Stimulated activated CD4-positive, alpha-beta T cell treated with anti-CD3 and anti-CD28 coated beads, TNF-alpha, amount 100 ng/mL, for 24 hours (primary cell): ENCODE data around the gene ENKD1.

Experiments
- DNase-seq, 3 experiments: peaks; one replicate each; pipeline ENCODE4 v3.0.0-alpha.2; 2020; ENCODE audit warnings: low read depth in 3 of 3

Gene ENKD1

GRCh38 chr16:67651039-67651438 is 15.5 kb downstream of the ENKD1 start:
- no peak for DNase-seq

DNA sequence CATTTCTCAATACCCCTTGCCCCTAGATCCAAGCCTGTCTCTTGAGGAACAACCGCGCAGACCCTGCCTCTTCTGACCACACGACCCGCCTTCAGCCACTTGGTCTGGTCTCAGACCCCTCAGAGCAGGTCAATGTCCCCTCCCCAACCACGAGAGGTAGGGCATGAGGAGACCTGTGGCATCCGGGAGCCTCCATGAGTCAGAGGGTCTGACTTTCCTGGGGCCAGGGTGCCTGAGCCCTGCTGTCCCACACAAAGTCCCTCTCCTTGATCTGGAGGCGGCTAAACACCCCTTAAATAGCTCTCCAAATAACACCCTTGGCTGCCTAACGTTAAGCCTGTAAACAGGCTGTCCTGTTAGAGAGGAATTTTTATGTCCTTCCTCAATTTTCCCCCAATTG is 16.5 kb downstream of the ENKD1 start:
- DNase-seq = no peak

DNA sequence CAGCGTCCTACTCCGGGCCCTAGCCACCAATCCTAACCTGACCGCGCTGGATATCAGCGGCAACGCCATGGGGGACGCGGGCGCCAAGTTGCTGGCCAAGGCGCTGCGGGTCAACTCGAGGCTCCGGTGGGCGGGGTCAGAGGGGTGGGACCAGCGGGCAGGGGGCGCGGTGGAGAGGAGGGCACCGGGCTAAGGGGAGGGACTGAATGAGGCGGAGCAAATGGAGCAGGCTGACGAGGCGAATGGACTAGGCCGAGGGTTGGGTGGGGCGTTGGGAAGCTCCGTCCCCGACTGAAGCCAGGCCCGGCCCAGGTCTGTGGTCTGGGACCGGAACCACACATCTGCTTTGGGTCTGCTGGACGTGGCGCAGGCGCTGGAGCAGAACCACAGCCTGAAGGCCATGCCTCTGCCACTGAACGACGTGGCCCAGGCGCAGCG is 17.0 kb downstream of the ENKD1 start:
- DNase-seq = no peak

GRCh38 chr16:67648764-67649407 is 17.7 kb downstream of the ENKD1 start:
- DNase-seq = no peak

DNA sequence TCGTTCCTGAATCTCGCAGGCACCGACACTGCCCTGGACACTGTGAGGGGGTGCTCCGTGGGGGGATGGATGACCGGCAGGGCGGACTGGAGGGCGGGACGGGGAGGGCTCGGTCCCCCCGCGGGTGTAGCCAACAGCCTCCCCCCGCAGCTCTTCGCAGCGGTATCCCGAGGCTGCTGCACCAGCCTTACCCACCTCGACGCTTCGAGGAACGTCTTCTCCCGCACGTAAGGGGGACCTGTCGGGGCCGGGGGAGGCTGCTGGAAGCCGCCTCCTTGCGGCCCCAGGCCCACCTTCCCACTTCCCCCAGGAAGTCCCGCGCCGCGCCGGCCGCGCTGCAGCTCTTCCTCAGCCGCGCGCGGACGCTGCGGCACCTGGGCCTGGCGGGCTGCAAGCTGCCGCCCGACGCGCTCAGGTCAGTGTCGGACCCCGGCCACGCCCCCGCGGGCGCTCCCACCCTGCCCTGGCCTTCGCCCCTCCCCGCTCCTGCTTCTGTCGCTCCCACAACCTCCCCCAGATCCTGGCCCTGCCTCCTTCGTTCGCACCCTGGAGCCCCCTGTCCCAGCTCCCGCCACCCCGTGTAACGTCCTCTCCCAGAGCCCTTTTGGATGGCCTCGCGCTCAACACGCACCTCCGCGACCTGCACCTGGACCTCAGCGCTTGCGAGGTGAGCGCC is 18.3 kb downstream of the ENKD1 start:
- DNase-seq = no peak

DNA sequence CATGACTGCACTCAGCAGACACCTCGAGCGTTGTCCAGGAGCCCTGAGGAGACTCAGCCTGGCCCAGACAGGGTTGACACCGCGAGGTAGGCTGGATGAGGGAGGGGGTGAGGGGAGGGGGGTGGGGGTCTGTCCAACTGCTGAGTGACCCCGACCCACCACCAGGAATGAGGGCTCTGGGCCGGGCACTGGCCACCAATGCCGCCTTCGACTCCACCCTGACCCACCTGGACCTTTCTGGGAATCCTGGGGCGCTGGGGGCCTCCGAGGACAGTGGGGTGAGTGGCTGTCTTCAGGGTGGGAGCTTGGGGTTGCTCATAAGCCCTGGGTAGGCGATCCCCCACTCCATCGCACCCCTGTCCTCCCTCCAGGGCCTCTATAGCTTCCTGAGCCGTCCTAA is 18.9 kb downstream of the ENKD1 start:
- no peak for DNase-seq

- DNase-seq = no peak
Measured at GRCh38 chr16:67647111-67647651, 19.4 kb downstream of the ENKD1 start.

- DNase-seq = no peak
Measured at GRCh38 chr16:67645397-67646121, 21.0 kb downstream of the ENKD1 start.

GRCh38 chr16:67644038-67644437 is 22.5 kb downstream of the ENKD1 start:
- DNase-seq = no peak

GRCh38 chr16:67641779-67642708 is 24.5 kb downstream of the ENKD1 start:
- DNase-seq = no peak

- DNase-seq = no peak
Measured at GRCh38 chr16:67637625-67638024, 28.9 kb downstream of the ENKD1 start.

- DNase-seq = no peak
Measured at GRCh38 chr16:67636713-67637112, 29.8 kb downstream of the ENKD1 start.

GRCh38 chr16:67632415-67633172 is 34.0 kb downstream of the ENKD1 start:
- no peak for DNase-seq

GRCh38 chr16:67628216-67628615 is 38.3 kb downstream of the ENKD1 start:
- DNase-seq = no peak

DNA sequence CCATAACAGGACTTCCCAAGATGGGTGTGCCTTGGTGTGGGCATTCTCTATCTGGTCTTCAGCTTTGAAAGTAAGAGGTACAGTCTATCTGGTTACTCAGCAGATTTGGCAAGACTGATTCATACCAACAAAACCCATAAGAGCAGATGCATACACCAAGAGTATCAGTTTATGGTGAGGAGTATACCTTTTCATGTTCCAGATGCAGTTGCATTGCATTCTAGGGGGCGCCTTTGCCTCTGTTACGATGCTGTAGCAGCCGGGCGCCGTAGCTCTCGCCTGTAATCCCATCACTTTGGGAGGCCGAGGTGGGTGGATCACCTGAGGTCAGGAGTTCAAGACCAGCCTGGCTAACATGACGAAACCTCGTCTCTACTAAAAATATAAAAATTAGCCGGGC is 52.7 kb downstream of the ENKD1 start:
- peak in 1 of 3 experiments; percentile 6 for DNase-seq
